ENCODE results near the gene DYNC1H1.
A peak's percentile ranks its signal among the peaks of the same experiment; 100 is the strongest.

The DYNC1H1 gene

DNA sequence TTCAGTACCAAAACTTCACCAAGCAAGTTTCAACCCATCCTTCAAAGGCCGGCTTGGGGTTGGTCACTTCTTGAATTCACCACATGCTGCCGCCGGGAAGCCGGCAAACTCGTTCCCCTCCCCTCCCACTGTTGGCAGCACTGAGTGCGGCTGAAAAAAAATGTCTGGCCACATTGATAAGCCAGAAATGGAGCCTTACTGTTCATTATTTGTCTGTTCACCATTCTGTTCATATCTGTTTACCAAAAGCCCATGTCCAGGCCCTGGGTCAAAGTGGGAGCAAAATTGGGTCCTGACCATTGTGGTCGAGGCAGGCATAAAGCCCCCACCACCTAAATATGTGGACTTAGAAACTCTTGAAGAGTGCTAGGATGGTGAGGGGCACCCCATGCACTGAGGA is 129.7 kb downstream of the DYNC1H1 start:
- TF ChIP-seq, protein P1, sequence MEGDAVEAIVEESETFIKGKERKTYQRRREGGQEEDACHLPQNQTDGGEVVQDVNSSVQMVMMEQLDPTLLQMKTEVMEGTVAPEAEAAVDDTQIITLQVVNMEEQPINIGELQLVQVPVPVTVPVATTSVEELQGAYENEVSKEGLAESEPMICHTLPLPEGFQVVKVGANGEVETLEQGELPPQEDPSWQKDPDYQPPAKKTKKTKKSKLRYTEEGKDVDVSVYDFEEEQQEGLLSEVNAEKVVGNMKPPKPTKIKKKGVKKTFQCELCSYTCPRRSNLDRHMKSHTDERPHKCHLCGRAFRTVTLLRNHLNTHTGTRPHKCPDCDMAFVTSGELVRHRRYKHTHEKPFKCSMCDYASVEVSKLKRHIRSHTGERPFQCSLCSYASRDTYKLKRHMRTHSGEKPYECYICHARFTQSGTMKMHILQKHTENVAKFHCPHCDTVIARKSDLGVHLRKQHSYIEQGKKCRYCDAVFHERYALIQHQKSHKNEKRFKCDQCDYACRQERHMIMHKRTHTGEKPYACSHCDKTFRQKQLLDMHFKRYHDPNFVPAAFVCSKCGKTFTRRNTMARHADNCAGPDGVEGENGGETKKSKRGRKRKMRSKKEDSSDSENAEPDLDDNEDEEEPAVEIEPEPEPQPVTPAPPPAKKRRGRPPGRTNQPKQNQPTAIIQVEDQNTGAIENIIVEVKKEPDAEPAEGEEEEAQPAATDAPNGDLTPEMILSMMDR (IDR thresholded peaks at IDR 0.05; ENCODE audit: low read length, missing control alignments) = no peak
- H3K4me3 ChIP-seq (replicated peaks; ENCODE audit: low read depth, low read length) = no peak overlapping the region
- DNase-seq (ENCODE audit: low read depth) = peak; percentile 14

DNA sequence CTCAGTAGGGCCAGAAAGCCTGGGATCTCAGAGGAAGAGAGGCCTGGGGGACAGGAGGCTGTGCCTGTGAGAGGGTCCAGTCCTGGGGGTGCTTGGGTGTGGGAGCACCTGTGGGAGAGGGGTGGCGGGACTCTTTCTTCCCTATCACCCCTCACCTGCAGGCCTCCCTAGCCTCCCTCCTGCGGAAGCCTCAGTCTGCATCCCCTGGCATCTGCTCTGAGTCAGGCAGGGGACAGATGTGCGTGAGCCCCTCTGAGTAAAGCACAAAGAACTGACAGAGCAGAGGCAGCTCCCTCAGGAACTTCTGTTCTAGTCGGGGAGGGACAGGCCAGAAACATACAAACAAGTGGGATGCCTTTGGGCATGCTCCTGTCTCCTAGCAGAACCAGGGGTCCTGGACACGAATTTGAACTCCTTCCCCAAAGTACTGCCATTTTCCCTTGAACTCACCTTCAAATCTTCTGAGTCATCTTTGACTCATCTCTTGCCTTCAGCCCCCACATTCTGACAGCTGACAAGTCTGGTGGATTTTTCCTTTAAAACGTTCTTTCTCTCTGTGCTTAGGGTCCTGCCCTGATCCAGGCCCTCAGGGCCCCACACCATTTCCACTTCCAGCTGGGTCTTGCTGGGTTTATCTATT is 131.0 kb downstream of the DYNC1H1 start:
- DNase-seq (ENCODE audit: low read depth) = no peak
- TF ChIP-seq, protein P1 (IDR thresholded peaks at IDR 0.05; ENCODE audit: low read length, missing control alignments) = no peak
- H3K4me3 ChIP-seq (replicated peaks; ENCODE audit: low read depth, low read length) = no peak overlapping the region

DNA sequence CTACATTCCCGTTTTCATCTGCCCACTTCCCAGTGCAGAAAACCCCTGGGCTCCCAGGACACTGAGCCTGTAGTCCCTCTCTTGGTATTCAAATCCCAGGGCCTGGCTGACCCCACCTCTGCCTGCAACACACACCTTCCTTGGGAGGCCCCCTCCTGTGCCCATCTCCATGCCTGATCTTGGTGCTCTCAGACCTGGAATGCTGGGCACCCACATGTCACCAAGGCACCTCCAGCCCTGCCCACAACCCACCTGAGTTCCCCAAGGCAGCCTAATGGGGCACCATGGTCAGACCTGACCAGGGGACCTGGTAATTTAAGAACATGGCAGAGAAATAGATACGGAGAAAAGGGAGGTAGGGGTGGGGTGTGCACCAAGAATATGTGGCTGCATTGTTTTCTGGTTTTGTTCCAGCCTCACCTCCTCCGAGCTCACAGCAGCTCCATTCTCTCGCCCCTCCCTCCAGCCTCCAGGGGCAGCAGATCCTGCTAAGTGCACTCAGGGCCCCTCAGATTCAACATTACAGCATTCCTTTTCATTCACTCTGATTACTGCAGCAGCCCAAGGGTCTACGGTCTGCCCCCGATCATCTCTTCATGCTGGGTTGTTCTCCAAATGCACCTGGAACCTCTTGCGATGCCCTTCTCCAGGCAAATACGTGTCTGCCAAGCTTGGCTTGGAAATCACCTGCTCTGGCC is 131.6 kb downstream of the DYNC1H1 start:
- no peak for DNase-seq (ENCODE audit: low read depth)
- TF ChIP-seq, protein P1 (IDR thresholded peaks at IDR 0.05; ENCODE audit: low read length, missing control alignments) = no peak
- no peak overlapping the region for H3K4me3 ChIP-seq (replicated peaks; ENCODE audit: low read depth, low read length)

DNA sequence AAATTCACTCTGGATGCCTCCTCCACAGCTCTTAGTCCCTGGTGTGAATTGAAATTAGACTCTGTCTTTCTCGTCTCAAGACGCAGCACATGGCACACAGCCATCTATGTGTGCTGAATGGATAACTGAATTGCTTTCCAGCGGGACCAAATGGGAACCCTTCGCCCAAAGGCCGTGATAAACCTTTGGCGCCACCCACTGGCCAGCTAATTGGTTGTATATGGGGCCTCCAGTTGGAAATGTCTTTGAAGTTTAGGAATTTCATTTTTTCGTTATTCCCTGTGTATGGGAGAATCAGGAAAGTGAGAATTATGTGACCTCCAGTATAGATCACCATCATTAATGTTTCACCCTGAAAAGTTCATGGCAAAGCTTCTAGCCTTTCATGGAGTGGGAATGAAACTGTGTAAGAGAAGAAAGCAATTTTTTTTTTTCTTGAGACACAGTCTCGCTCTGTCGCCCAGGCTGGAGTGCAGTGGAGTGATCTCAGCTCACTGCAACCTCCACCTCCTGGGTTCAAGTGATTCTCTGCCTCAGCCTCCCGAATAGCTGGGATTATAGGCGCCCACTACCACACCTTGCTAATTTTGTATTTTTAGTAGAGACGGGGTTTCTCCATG is 132.3 kb downstream of the DYNC1H1 start:
- peak; percentile 85 for DNase-seq (ENCODE audit: low read depth)
- TF ChIP-seq, protein P1 (IDR thresholded peaks at IDR 0.05; ENCODE audit: low read length, missing control alignments) = peak; percentile 82
- H3K4me3 ChIP-seq (replicated peaks; ENCODE audit: low read depth, low read length) = no peak overlapping the region

DNA sequence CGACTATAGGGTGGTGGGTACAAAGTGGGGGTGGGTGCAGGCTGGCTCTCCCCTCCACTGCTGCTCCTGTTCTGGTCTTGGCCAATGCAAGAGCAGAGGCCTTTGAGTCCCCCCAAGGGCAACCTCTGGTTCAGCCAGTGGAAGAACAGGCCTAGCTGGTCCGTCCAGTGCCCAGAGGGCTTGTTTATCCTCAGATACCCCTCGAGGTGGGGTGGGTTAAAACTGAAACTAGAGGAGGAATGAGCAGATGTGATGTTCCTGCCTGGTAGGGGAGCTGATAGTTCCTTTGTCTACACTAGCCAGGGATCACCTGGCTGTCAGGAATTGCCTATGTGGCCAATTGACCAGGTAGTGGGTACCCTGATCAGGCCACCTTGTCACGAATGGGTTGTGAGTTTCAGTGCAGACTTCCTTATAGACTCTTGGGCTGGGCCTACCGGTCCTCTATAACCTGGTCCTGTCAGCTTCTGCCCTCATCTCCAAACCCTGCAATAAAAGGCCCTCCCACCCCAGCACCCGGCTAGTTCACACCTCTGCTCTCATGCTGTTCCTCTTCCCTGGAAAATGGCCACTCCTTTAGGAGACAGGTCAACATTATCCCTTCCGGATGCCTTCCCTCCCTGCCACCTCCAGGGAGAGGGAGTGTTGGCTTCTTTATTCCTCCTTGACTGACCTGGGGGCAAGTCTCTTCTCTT is 133.2 kb downstream of the DYNC1H1 start:
- DNase-seq (ENCODE audit: low read depth) = no peak
- TF ChIP-seq, protein P1 (IDR thresholded peaks at IDR 0.05; ENCODE audit: low read length, missing control alignments) = no peak
- no peak overlapping the region for H3K4me3 ChIP-seq (replicated peaks; ENCODE audit: low read depth, low read length)

DNA sequence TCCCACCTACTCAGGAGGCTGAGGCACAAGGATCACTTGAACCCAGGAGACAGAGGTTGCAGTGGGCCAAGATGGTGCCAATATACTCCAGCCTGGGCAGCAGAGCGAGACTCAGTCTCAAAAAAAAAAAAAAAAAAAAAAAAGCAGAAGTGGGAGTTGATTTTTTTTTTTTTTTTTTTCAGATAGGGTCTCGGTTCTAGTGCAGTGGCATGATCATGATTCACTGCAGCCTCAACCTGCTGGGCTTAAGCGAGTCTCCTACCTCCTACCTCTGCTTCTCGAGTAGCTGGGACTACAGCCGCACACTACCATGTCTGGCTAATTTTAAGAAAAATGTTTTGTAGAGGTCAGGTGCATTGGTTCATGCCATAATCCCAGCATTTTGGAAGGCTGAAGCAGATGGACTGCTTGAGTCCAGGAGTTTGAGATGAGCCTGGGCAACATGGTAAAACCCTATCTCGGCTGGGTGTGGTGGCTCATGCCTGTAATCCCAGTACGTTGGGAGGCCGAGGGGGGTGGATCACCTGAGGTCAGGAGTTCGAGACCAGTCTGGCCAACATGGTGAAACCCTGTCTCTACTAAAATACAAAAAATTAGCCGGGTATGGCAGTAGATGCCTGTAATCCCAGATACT is 138.8 kb downstream of the DYNC1H1 start:
- no peak for DNase-seq (ENCODE audit: low read depth)
- no peak overlapping the region for H3K4me3 ChIP-seq (replicated peaks; ENCODE audit: low read depth, low read length)

More for the DNA sequence above, 138.8 kb downstream of the DYNC1H1 start:
- TF ChIP-seq, protein P1 (IDR thresholded peaks at IDR 0.05; ENCODE audit: low read length, missing control alignments) = no peak

Measured in fibroblast of pulmonary artery (primary cell).